ENCODE measurements around the gene PSEN2.
"Not testable (repeated sequence)": the region's sequence is repeated elsewhere in the genome, so short reads cannot be mapped to it uniquely, and the experiment has no call there.

- TF ChIP-seq, protein P1, sequence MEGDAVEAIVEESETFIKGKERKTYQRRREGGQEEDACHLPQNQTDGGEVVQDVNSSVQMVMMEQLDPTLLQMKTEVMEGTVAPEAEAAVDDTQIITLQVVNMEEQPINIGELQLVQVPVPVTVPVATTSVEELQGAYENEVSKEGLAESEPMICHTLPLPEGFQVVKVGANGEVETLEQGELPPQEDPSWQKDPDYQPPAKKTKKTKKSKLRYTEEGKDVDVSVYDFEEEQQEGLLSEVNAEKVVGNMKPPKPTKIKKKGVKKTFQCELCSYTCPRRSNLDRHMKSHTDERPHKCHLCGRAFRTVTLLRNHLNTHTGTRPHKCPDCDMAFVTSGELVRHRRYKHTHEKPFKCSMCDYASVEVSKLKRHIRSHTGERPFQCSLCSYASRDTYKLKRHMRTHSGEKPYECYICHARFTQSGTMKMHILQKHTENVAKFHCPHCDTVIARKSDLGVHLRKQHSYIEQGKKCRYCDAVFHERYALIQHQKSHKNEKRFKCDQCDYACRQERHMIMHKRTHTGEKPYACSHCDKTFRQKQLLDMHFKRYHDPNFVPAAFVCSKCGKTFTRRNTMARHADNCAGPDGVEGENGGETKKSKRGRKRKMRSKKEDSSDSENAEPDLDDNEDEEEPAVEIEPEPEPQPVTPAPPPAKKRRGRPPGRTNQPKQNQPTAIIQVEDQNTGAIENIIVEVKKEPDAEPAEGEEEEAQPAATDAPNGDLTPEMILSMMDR (conservative IDR thresholded peaks at IDR 0.05 in 1 of 2, IDR thresholded peaks at IDR 0.05 in 1 of 2; ENCODE audit: extremely low read depth in 1 of 2, insufficient read depth in 1 of 2, low read depth in 1 of 2, low read length in 2 of 2), result not testable (repeated sequence)
- TF ChIP-seq EZH2 (IDR thresholded peaks at IDR 0.05; ENCODE audit: borderline replicate concordance, low read length), result not testable (repeated sequence)
These were observed 32.5 kb upstream of the PSEN2 start for GRCh38 chr1:226837966-226838365.
